Psoas muscle (tissue), 8 donors: Measurements from ENCODE around the gene GMEB2. TPM values are rescaled to one million over a fixed set of nuclear protein-coding genes. Genes with fewer than 3 reads are reported as not detected.
"Not testable (repeated sequence)": the region's sequence is repeated elsewhere in the genome, so short reads cannot be mapped to it uniquely, and the experiment has no call there.

Experiments used
- ATAC-seq, 4 donors: fragments of 200-7000 bp; cut with Tn5 transposase; one replicate each; pipeline ENCODE4 v1.9.1; 2020; ENCODE audit warnings: moderate library complexity in 3 of 4, mild to moderate bottlenecking in 2 of 4
- DNase-seq, 2 donors: peaks; one replicate each; pipeline ENCODE4 v3.0.0-alpha.2; 2020
- H3K27ac ChIP-seq: fragments of 200-600 bp; one replicate; pipeline ENCODE4 v1.8.0; 2022
- H3K27me3 ChIP-seq, 3 donors: fragments of 200-600 bp in 1 of 3; one replicate each; pipeline versions ENCODE4 v1.6.1 to v1.8.0; 2013 to 2022; ENCODE audit warnings: low read length in 2 of 3, mild to moderate bottlenecking in 2 of 3, moderate library complexity in 1 of 3; ENCODE audit not compliant: insufficient read depth in 3 of 3
- H3K36me3 ChIP-seq, 2 donors: fragments of 200-600 bp in 1 of 2; one replicate each; pipeline versions ENCODE4 v1.6.1 to v1.8.0; 2013 to 2022; ENCODE audit warnings: low read depth in 1 of 2, mild to moderate bottlenecking in 1 of 2, moderate library complexity in 1 of 2; ENCODE audit not compliant: insufficient read depth in 1 of 2
- H3K4me1 ChIP-seq: fragments of 200-600 bp; one replicate; pipeline ENCODE4 v1.8.0; 2022
- H3K4me3 ChIP-seq: fragments of 200-600 bp; one replicate; pipeline ENCODE4 v1.8.0; 2022; ENCODE audit warnings: mild to moderate bottlenecking
- H3K9me3 ChIP-seq: fragments of 200-600 bp; one replicate; pipeline ENCODE4 v1.8.0; 2022
- WGBS, 3 donors: extraction: QIAGEN DNeasy Blood & Tissue Kit; methylation state at CpG; one replicate each; pipeline versions ENCODE4 v1.1.6 to v1.1.7; 2013; 5-methylcytosine and 5-hydroxymethylcytosine counted together
- intact Hi-C, 2 donors: fragments of 100-400 bp; cut with DNase I; formaldehyde crosslinking; loops; one replicate each; pipeline versions ENCODE4 v1.11.0 to v1.14.2; 2022
- polyA plus RNA-seq, 3 donors: library from polyadenylated mRNA; stranded (reverse); fragments of 200-250 nt; gene quantifications; one replicate each; pipeline ENCODE4 v1.2.3, GENCODE V29; 2013
- total RNA-seq, 4 donors: library from RNA; stranded (reverse); fragmentation: NEBNext Ultra II Directional in 2 of 4; extraction: Animal tissue kit (Norgen Biotek cat#: 25700) in 2 of 4; gene quantifications; one replicate each; pipeline versions ENCODE4 v1.2.1 to v1.2.4, GENCODE V29; 2021 to 2023
- TF ChIP-seq, protein P1 (sequence below): fragments of 200-600 bp; IDR thresholded peaks from one replicate; pipeline ENCODE4 v1.8.0; 2022; ENCODE audit warnings: antibody characterized with exemption
- donor health status: healthy with polysubstance abuse.
- donor health status: DM: no; HTN: no; CAD: no; lungs with moderate emphysema.
- donor health status: Bipolar disorder and iron deficiency.
- donor health status: healthy.
- donor health status: DM: yes; HTN: yes; CAD: no.
- donor health status: DM: no; HTN: no; CAD: no.
- donor health status: DM: no; HTN: no; CAD: no.
- donor health status: DM: yes; HTN: yes; CAD: no.

Gene GMEB2
- total and polyA plus RNA-seq, 7 donors = 5.4 to 10.1 (median 8.5) TPM

- no peaks in the 10 kb centered on the region for H3K36me3 ChIP-seq
- H3K4me1 ChIP-seq = peaks cover 2% of the 10 kb centered on the region
- H3K9me3 ChIP-seq = no peaks in the 10 kb centered on the region
- H3K27me3 ChIP-seq = peaks cover 0 to 4% (median 0%) of the 10 kb centered on the region in 3 donors
- ATAC-seq (no peak), DNase-seq (no peak)
- no peak overlapping the region for H3K27ac ChIP-seq
- H3K4me3 ChIP-seq = no peak overlapping the region
- intact Hi-C loops = loop anchor here in 1 of 2 donors (2.0 kb wide), 1 partner anchor 13 kb away; no protein-coding TSS in a partner anchor
- TF ChIP-seq, protein P1, sequence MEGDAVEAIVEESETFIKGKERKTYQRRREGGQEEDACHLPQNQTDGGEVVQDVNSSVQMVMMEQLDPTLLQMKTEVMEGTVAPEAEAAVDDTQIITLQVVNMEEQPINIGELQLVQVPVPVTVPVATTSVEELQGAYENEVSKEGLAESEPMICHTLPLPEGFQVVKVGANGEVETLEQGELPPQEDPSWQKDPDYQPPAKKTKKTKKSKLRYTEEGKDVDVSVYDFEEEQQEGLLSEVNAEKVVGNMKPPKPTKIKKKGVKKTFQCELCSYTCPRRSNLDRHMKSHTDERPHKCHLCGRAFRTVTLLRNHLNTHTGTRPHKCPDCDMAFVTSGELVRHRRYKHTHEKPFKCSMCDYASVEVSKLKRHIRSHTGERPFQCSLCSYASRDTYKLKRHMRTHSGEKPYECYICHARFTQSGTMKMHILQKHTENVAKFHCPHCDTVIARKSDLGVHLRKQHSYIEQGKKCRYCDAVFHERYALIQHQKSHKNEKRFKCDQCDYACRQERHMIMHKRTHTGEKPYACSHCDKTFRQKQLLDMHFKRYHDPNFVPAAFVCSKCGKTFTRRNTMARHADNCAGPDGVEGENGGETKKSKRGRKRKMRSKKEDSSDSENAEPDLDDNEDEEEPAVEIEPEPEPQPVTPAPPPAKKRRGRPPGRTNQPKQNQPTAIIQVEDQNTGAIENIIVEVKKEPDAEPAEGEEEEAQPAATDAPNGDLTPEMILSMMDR = no peak
- 78 to 82% (median 82%) methylated on average over 10 of the region's 10 CpGs for WGBS, 3 donors
These were observed 16.6 kb upstream of the GMEB2 start for GRCh38 chr20:63643499-63643898.

DNA sequence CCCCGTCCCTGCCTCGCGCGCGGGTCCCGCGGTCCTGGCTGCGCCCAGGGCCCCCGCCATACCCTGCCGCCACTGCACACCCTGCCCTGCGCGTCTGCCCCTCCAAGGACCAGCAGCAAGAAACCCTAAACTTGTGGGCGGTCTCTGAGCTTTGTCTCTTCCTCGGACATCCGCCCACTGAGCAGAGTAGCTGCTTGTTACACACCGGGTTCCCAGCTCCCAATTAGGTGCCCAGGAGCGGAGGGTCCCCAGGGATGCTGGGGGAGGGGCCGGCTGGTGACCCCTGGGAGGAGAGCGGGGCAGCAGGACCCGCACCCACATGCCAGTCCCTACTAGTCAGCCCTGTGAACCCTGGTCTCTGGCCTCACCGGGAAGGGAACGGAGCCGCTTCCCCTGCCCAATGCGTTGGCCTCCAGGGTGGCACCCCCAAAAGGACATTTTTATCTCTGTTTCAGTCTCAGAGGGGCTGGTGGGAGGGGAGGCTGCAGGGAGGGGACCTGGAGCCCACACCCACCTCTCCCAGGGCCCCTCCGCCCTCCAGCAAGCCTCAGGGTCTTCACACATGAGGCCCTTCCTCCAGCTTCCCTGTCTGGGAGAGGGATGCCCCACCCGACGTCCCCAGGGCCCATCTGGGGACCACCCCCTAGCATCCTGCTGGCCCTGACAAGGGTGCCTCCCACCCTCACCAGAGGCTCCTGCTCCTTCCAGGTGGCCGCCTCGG lies 15.8 kb upstream of the GMEB2 start:
- peak in 1 of 2 donors; percentile 65 for DNase-seq
- Histone ChIP-seq H3K36me3 (no peaks in the 10 kb centered on the region), H3K27ac (peak overlapping the region; percentile 63), H3K27me3 (peaks cover 0 to 4% (median 0%) of the 10 kb centered on the region in 3 donors), H3K9me3 (no peaks in the 10 kb centered on the region), H3K4me1 (peaks cover 2% of the 10 kb centered on the region), H3K4me3 (peak overlapping the region; percentile 72)
- TF ChIP-seq, protein P1 = no peak
- intact Hi-C loops = loop anchor here in 1 of 2 donors (2.0 kb wide), 1 partner anchor 14 kb away; no protein-coding TSS in a partner anchor
- WGBS, 3 donors = 34 to 51% (median 36%) methylated on average over 20 to 29 of the region's 29 CpGs
- ATAC-seq = peak in 1 of 4 donors; percentile 4

DNA sequence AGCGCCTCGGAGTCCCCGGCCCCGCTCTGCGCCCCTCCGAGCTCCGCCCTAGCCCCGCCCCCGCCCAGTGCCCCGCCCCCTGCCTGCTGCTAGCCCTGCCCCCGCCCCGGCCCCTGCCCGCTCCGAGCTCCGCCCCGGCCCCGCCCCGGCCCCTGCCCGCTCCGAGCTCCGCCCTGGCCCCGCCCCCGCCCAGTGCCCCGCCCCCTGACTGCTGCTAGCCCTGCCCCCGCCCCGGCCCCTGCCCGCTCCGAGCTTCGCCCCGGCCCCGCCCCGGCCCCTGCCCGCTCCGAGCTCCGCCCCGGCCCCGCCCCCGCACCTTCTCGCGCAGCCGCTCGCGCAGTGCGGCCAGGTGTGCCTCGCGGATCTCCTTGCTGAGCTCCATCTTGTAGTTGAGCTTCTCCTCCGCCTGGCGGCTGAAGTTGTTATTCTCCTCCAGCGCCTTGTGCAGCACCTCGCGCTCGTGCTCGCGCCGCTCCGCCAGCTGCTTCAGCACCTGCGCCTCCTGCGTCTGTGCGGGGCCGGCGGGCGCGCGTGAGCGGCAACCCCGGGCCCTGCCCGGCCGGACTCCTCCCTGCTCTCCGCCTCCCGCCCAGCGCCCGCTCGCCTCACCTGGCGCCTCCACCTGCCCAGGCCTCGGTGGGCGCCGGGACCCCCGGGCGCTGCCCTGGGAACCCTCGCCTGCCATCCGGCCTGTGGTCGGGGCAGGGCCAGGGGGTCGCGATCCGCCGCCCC lies 15.1 kb upstream of the GMEB2 start:
- TF ChIP-seq, protein P1 = peak; percentile 46
- peaks cover 2% of the 10 kb centered on the region for H3K4me1 ChIP-seq
- 1 to 3% (median 1%) methylated on average over 56 to 83 of the region's 86 CpGs for WGBS, 3 donors
- H3K27me3 ChIP-seq = peaks cover 0 to 4% (median 0%) of the 10 kb centered on the region in 3 donors
- no peaks in the 10 kb centered on the region for H3K9me3 ChIP-seq
- peak; percentile 86 to 94 for DNase-seq
- H3K36me3 ChIP-seq = no peaks in the 10 kb centered on the region
- H3K4me3 ChIP-seq = peak overlapping the region; percentile 76
- intact Hi-C loops = loop anchor here in 1 of 2 donors (2.0 kb wide), 1 partner anchor 15 kb away; no protein-coding TSS in a partner anchor
- peak; percentile 91 to 93 (median 92) for ATAC-seq
- peak overlapping the region; percentile 63 for H3K27ac ChIP-seq

- peaks cover 0 to 4% (median 0%) of the 10 kb centered on the region in 3 donors for H3K27me3 ChIP-seq
- TF ChIP-seq, protein P1 = no peak
- peak overlapping the region; percentile 76 for H3K4me3 ChIP-seq
- intact Hi-C loops = no loop called here
- no peaks in the 10 kb centered on the region for H3K9me3 ChIP-seq
- DNase-seq (no peak), ATAC-seq (peak; percentile 1 to 54 (median 6))
- H3K4me1 ChIP-seq = peaks cover 2% of the 10 kb centered on the region
- peak overlapping the region; percentile 63 for H3K27ac ChIP-seq
- no peaks in the 10 kb centered on the region for H3K36me3 ChIP-seq
- WGBS, 3 donors = 23 to 37% (median 25%) methylated on average over 31 to 42 of the region's 47 CpGs
These were observed 14.4 kb upstream of the GMEB2 start for GRCh38 chr20:63641146-63641791.

DNA sequence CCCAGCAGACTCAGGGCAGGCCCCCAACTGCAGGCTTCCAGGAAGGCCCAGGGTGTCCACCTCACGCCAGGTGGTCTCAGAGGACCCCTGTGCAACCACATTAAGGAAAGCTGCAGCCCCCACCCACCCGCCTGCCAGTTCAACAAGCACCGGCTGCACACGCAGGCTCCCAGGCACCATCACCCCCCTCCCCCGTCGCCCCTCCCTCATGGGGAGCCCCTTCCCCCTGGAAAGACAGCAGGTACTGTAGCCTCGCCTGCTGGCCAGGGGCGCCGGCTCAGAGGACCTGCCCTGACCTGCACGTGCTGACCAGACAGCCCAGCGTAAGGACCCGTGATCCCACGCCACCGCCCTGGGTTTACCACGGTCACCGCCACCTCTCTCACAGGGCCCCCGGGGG lies 13.8 kb upstream of the GMEB2 start:
- peak overlapping the region; percentile 32 for H3K4me3 ChIP-seq
- intact Hi-C loops, ATAC-seq, H3K27ac ChIP-seq, H3K9me3 ChIP-seq, H3K36me3 ChIP-seq, H3K4me1 ChIP-seq, H3K27me3 ChIP-seq, DNase-seq: not testable (repeated sequence)
- 59 to 70% (median 63%) methylated on average over 6 to 16 of the region's 17 CpGs for WGBS, 3 donors
